Esophagus squamous epithelium (tissue), 4 donors: ENCODE measurements around the gene NAV2.

Experiments used
- POLR2A ChIP-seq, 4 donors: fragments of 450-650 bp; IDR thresholded peaks; one replicate each; pipeline ENCODE4 v1.6.1; 2017; ENCODE audit warnings: antibody characterized with exemption in 4 of 4, mild to moderate bottlenecking in 4 of 4, moderate library complexity in 3 of 4
- TF ChIP-seq, protein P1 (sequence below), 6 experiments: fragments of 450-650 bp in 4 of 6; fragments of 200-600 bp in 2 of 6; sonication (generic) in 2 of 6; IDR thresholded peaks; one replicate each; pipeline ENCODE4 v1.5.1; 2016 to 2019; ENCODE audit warnings: antibody characterized with exemption in 6 of 6, mild to moderate bottlenecking in 4 of 6, moderate library complexity in 4 of 6

DNA sequence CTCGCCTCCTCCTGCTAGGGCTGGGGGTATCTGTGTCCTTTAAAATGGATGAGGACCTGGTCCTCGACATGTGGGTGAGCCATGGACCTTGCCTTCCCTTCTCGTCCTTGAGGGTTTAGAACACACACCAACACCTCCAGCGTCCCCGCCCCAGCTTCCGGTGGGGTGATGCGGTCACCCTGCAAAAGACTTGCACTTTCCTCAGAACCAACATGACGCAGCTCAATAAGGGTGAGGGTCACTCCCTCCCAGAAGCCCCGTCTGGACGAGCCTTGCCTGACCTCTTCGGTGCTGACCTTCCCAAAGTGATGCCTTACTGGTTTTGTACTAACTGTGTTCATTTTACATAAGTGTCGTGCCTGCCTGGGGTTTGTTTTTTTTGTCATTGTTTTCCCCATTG is 406.7 kb downstream of the NAV2 start:
- TF ChIP-seq, protein P1, sequence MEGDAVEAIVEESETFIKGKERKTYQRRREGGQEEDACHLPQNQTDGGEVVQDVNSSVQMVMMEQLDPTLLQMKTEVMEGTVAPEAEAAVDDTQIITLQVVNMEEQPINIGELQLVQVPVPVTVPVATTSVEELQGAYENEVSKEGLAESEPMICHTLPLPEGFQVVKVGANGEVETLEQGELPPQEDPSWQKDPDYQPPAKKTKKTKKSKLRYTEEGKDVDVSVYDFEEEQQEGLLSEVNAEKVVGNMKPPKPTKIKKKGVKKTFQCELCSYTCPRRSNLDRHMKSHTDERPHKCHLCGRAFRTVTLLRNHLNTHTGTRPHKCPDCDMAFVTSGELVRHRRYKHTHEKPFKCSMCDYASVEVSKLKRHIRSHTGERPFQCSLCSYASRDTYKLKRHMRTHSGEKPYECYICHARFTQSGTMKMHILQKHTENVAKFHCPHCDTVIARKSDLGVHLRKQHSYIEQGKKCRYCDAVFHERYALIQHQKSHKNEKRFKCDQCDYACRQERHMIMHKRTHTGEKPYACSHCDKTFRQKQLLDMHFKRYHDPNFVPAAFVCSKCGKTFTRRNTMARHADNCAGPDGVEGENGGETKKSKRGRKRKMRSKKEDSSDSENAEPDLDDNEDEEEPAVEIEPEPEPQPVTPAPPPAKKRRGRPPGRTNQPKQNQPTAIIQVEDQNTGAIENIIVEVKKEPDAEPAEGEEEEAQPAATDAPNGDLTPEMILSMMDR (IDR thresholded peaks at IDR 0.05): no peak
- TF ChIP-seq POLR2A (IDR thresholded peaks at IDR 0.05): no peak
